Astrocyte of the spinal cord (primary cell): ENCODE data around the gene CAMP.

ENCODE experiments used
- DNase-seq: peaks from one replicate; pipeline ENCODE4 v3.0.0; 2011; ENCODE audit warnings: low read depth, low spot score
- H3K4me3 ChIP-seq: 2 replicates; pipeline ENCODE4 v1.5.1; 2011; ENCODE audit warnings: low read depth, mild to moderate bottlenecking, low read length, moderate library complexity
- in situ Hi-C: cut with HindIII; loops from 2 replicates; pipeline ENCODE4 v1.10.0; 2017; ENCODE audit warnings: low sequenced_read_pairs
- TF ChIP-seq, protein P1 (sequence below): IDR thresholded peaks from 2 replicates; pipeline ENCODE4 v1.5.1; 2012; ENCODE audit warnings: low read depth, mild to moderate bottlenecking, low read length, inconsistent platforms

The CAMP gene, protein sequence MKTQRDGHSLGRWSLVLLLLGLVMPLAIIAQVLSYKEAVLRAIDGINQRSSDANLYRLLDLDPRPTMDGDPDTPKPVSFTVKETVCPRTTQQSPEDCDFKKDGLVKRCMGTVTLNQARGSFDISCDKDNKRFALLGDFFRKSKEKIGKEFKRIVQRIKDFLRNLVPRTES

DNA sequence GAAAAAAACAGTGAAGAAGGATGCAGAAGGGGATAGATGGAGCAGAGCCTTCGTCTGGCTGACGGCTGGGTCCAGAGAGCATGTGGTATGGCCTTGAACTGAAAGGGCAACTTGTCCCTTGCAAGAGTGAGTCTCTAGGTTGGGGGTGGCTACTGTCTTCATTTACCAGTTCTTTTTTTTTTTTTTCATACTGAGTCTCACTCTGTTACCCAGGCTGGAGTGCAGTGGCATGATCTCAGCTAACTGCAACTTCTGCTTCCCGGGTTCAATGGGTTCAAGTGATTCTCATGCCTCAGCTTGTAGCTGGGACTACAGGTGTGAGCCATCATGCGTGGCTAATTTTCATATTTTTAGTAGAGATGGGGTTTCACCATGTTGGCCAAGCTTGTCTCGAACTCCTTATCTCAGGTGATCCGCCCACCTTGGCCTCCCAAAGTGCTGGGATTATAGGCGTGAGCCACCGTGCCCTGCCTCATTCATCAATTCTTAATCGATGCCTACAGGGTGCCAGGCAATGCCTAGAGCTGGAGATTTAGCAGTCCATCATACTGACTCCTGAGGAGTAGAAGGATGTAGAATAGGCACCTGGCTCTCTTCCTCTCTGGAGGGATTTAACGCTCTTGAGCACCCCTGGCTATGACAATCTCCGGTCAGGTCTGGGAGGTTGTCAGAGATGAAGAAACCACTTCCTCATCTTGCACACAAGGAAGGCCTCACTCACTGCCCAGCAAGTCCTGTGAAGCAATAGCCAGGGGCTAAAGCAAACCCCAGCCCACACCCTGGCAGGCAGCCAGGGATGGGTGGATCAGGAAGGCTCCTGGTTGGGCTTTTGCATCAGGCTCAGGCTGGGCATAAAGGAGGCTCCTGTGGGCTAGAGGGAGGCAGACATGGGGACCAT lies at the start of gene CAMP:
Gene CAMP, plus strand, starts transcription at position 880 of the 898 bp plus-strand sequence. Its CDS starts 17 bp downstream, at position 897.
- DNase-seq: peak; percentile 10
- TF ChIP-seq, protein P1, sequence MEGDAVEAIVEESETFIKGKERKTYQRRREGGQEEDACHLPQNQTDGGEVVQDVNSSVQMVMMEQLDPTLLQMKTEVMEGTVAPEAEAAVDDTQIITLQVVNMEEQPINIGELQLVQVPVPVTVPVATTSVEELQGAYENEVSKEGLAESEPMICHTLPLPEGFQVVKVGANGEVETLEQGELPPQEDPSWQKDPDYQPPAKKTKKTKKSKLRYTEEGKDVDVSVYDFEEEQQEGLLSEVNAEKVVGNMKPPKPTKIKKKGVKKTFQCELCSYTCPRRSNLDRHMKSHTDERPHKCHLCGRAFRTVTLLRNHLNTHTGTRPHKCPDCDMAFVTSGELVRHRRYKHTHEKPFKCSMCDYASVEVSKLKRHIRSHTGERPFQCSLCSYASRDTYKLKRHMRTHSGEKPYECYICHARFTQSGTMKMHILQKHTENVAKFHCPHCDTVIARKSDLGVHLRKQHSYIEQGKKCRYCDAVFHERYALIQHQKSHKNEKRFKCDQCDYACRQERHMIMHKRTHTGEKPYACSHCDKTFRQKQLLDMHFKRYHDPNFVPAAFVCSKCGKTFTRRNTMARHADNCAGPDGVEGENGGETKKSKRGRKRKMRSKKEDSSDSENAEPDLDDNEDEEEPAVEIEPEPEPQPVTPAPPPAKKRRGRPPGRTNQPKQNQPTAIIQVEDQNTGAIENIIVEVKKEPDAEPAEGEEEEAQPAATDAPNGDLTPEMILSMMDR: no peak
- no peak within 1 kb of the TSS for H3K4me3 ChIP-seq

DNA sequence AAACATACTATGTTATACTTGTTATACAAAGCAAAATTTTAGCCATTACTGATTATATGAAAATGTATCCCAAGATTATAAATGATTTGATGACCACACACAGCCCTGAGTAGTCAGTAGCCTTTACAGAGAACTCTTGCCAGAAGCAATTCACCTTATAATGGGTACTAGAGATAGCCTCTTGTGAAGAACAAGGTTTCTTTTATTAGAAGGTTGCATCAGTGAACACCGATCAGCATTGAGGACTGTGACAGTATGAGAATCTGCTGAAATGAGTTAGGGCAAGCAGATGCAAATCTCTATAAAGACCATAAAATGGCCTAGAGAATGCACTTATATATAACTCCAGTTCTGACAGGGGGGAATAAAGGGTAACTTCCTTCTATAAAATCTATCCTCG lies 45.2 kb upstream of the CAMP start:
- TF ChIP-seq, protein P1: no peak
- in situ Hi-C loops: no loop called here
- H3K4me3 ChIP-seq: no peak overlapping the region
- no peak for DNase-seq

More for the DNA sequence above, at the start of gene CAMP:
- in situ Hi-C loops: no loop called here

DNA sequence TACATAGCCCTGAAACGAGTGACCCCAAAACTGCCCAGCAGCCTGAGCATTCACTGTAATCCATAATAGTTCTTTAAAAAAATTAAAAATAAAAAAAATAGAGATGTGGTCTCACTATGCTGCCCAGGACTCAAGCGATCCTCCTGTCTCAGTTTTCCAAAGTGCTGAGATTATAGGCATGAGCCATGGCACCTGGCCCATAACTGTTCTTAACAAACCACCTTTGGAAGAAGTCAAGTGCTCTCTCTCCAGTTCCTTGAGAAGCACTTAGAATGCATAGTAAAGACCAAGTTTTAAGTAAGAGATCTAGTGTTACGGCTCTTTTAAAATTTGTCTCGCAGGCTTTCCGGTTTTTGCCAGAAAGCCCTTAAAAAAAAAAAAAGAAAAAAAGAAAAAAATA lies 43.3 kb upstream of the CAMP start:
- in situ Hi-C loops: no loop called here
- DNase-seq: no peak
- no peak overlapping the region for H3K4me3 ChIP-seq
- TF ChIP-seq, protein P1: no peak

DNA sequence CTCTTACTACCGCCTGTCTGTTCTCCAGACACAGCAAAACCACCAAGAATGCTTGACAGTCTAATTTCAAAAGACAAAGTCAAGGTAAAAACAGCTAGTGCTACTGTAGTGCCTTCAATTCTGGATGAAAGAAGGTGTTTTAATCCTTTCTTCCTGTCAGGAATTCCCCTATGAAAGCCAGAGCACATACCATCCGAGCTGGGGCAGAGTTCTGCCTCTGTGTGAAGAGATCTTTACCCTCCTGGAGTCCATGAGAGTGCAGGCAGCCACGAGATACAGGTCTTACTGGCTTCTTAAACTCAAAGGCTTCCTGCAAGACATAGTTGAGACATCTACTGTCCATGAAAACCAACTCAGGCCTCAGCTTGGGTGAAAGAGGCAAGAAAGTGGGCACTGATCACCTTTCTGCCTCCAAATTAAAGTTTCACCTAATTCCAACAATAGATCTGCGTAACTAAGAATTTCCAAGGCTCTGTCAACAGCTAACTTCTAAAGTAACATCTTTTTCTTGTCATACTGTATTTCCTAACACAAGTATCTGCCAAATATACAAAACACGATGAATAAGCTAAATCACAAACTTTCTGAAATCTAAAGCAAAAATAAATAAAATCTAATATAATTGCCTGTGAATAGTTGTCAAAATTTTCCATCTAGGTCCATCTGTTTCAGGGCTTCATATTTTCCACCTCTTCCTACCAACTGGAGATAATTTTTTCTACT lies 42.6 kb upstream of the CAMP start:
- no peak overlapping the region for H3K4me3 ChIP-seq
- in situ Hi-C loops: no loop called here
- TF ChIP-seq, protein P1: no peak
- no peak for DNase-seq

DNA sequence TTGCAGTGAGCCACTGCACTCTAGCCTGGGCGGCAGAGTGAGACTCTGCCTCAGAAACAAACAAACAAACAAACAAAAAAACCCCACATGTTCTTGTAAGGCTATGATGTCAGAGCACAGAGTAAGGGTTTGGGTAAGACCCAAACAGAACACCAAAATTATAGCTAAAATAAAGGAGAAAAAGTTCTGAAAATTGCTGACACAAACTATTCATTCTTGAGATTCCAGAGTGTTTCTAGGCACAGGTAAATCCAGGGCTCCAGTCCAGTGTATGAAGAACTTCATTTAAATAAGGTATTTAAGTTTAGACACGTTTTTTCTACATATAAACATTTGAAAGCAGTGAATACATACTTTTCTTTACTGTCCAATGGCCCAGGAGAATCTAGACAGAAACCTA lies 39.0 kb upstream of the CAMP start:
- no peak overlapping the region for H3K4me3 ChIP-seq
- TF ChIP-seq, protein P1: no peak
- DNase-seq: no peak
- in situ Hi-C loops: no loop called here

DNA sequence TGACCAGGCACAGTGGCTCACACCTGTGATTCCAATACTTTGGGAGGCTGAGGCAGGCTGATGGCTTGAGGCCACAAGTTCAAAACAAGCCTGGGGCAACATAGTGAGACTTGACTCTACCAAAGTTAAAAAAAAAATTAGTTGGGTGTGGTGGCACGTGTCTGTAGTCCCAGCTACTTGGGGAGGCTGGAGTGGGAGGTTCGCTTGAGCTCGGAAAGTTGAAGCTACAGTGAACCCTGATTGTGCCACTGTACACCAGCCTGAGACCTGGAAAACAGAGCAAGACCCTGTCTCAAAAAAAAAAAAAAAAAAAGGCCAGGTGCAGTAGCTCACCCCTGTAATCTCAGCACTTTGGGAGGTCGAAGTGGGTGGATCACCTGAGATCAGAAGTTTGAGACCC lies 38.2 kb upstream of the CAMP start:
- no peak overlapping the region for H3K4me3 ChIP-seq
- no peak for DNase-seq
- TF ChIP-seq, protein P1: no peak
- in situ Hi-C loops: no loop called here
